ENCODE data around the gene HIRA. TPM values are rescaled to one million over a fixed set of nuclear protein-coding genes. Genes with fewer than 3 reads are reported as not detected.
"Not testable (repeated sequence)": the region's sequence is repeated elsewhere in the genome, so short reads cannot be mapped to it uniquely, and the experiment has no call there.

HIRA gene
- total RNA-seq, 2 donors from 2014 or later = 10.6 to 12.9 TPM

DNA sequence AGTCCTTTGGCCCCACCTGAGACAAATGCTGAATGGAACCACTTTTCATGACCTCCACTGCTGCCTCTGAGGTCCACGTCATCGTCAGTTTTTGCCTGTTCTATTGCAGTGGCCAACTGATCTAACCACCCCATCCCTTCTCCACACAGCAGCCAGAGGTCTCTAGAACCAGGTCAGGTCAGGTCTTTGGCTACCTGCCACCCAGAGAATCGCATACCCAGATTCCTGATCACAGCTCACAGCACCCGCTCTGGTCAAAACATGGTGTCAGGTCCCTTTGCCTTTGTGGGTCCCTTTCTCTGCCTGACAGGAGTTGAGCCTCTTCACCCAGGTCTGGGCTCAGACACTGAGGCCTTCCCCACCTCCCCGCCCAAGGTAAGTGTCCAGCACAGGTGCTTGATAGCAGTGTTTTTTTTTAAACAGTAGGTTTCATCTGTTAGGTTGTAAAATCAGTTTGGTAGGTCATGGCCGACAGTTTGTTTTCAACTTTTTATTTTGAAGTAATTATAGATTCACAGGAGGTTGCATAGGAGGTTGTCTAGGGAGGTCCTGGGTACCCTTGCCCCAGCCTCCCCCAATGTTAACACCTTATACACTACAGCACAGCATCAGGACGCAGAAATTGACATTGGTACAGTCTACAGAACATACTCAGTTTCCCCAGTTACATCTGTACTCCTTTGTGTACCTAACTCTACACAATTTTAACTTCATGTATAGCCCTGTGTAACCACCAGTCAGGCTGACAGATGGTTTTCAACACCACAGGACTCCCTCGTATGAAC, 9.1 kb upstream of the HIRA start:
- H3K9me3 ChIP-seq = no peaks in the 10 kb centered on the region
- WGBS, 2 donors = 68 to 79% methylated on average over 7 to 8 of the region's 8 CpGs
- intact Hi-C loops (cut with DNase I) = no loop called here
- peaks cover 14% of the 10 kb centered on the region for H3K4me1 ChIP-seq
- ATAC-seq = peak; percentile 35
- TF ChIP-seq, protein P1, sequence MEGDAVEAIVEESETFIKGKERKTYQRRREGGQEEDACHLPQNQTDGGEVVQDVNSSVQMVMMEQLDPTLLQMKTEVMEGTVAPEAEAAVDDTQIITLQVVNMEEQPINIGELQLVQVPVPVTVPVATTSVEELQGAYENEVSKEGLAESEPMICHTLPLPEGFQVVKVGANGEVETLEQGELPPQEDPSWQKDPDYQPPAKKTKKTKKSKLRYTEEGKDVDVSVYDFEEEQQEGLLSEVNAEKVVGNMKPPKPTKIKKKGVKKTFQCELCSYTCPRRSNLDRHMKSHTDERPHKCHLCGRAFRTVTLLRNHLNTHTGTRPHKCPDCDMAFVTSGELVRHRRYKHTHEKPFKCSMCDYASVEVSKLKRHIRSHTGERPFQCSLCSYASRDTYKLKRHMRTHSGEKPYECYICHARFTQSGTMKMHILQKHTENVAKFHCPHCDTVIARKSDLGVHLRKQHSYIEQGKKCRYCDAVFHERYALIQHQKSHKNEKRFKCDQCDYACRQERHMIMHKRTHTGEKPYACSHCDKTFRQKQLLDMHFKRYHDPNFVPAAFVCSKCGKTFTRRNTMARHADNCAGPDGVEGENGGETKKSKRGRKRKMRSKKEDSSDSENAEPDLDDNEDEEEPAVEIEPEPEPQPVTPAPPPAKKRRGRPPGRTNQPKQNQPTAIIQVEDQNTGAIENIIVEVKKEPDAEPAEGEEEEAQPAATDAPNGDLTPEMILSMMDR (IDR thresholded peaks at IDR 0.05) = no peak
- no peak for TF ChIP-seq POLR2A (IDR thresholded peaks at IDR 0.05)
- H3K36me3 ChIP-seq (replicated peaks in 1 of 2; ENCODE audit: insufficient read depth in 1 of 2, low read depth in 2 of 2) = peaks cover 0 to 3% of the 10 kb centered on the region in 2 donors
- H3K4me3 ChIP-seq = no peak overlapping the region
- DNase-seq = no peak
- no peaks in the 10 kb centered on the region for H3K27me3 ChIP-seq
- no peak overlapping the region for H3K27ac ChIP-seq

DNA sequence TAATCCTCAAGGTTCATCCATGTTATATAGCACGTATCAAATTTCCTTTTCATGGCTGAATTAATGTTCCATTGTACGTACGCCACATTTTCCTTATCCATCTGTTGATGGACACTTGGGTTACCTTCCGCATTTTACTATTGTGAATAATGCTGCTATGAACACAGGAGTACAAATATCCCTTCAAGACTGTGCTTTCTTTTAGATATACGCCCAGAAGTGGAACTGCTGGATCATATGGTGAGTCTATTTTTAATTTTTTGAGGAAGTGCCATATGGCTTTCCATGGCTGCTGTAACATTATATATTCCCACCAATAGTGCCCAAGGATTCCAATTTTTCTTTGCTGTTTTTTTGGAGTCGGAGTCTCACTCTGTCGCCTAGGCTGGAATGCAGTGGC, 6.8 kb upstream of the HIRA start:
- 83 to 88% methylated on average over 7 of the region's 7 CpGs for WGBS, 2 donors
- Histone ChIP-seq H3K9me3 (no peaks in the 10 kb centered on the region), H3K4me3 (no peak overlapping the region), H3K4me1 (peaks cover 6% of the 10 kb centered on the region), H3K27me3 (no peaks in the 10 kb centered on the region), H3K27ac (no peak overlapping the region), H3K36me3 (replicated peaks in 1 of 2; ENCODE audit: insufficient read depth in 1 of 2, low read depth in 2 of 2) (peaks cover 0 to 5% of the 10 kb centered on the region in 2 donors)
- no peak for TF ChIP-seq POLR2A (IDR thresholded peaks at IDR 0.05)
- TF ChIP-seq, protein P1 (IDR thresholded peaks at IDR 0.05) = no peak
- intact Hi-C loops (cut with DNase I) = no loop called here
- no peak for DNase-seq
- no peak for ATAC-seq

DNA sequence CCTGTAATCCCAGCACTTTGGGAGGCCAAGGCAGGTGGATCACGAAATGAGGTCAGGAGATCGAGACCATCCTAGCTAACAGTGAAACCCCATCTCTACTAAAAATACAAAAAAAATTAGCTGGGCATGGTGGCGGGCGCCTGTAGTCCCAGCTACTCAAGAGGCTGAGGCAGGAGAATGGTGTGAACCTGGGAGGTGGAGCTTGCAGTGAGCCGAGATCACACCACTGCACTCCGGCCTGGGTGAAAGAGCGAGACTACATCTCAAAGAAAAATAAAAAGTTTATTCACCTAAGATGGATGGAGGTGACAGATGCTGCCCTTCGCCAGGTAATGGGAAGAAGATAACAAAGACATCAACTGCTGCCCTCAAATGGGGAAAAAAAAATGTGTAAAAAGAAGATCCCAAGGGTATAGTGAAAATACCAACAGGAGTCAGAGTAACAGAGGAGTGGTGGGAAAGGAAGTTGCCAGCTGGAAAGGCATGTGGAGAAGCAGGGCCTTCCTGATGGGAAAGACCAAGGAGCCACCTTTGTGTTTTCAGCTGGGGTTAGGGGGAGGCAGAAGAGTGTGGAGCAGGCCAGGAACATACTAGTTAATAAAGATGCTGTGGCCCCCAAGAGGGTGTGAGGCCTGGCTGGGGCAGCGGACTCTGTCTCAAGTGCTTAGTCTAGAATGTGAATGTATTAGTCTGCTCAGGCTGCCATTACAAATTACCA, 5.1 kb upstream of the HIRA start:
- H3K9me3 ChIP-seq; H3K36me3 ChIP-seq (replicated peaks in 1 of 2; ENCODE audit: insufficient read depth in 1 of 2, low read depth in 2 of 2); intact Hi-C loops (cut with DNase I); H3K4me3 ChIP-seq; DNase-seq; H3K4me1 ChIP-seq; ATAC-seq; H3K27me3 ChIP-seq; H3K27ac ChIP-seq: not testable (repeated sequence)
- 90 to 93% methylated on average over 9 of the region's 9 CpGs for WGBS, 2 donors

DNA sequence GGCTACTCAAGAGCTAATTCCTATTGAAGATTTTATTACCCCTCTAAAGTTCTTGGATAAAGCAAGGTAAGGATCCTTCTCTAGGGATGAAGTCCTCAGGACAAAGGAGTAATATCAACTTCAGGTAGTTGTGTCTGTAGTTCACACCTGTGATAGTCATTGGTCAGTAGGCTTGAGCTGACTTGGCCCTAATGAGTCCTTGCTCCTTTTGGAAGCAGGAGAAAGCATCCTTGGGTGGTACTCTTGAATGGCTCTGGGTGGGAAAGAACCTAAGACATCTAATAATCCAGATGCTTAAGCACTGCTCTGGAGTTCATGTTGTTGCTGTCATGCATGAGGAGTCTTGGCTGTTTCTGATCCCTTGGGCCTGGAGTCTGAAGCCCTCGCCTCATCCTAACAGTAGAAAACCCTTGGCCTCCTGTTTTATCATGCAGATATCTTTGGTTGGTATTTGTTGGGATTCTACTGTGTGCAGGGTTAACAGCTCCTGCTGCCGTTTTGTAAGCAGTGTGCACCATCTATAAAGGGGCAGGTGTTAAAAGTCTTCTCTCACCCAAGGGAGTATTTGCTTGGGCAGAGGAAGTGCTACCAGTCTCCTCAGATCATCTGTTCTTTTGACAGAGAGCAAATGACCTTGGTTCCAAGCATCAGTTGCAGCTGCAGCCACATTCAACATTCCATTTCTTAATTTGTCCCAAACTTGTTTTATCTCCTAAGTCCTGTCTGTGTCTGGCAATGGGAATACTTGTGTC, 3.5 kb upstream of the HIRA start:
- no peak for TF ChIP-seq POLR2A (IDR thresholded peaks at IDR 0.05)
- TF ChIP-seq, protein P1 (IDR thresholded peaks at IDR 0.05) = no peak
- ATAC-seq (no peak), DNase-seq (no peak)
- no peak overlapping the region for H3K4me3 ChIP-seq
- intact Hi-C loops (cut with DNase I) = no loop called here
- H3K9me3 ChIP-seq = no peaks in the 10 kb centered on the region
- peaks cover 0 to 5% of the 10 kb centered on the region in 2 donors for H3K36me3 ChIP-seq (replicated peaks in 1 of 2; ENCODE audit: insufficient read depth in 1 of 2, low read depth in 2 of 2)
- no peaks in the 10 kb centered on the region for H3K27me3 ChIP-seq
- WGBS, 2 donors = 66 to 70% methylated on average over 2 of the region's 2 CpGs
- peaks cover 19% of the 10 kb centered on the region for H3K4me1 ChIP-seq
- H3K27ac ChIP-seq = no peak overlapping the region

DNA sequence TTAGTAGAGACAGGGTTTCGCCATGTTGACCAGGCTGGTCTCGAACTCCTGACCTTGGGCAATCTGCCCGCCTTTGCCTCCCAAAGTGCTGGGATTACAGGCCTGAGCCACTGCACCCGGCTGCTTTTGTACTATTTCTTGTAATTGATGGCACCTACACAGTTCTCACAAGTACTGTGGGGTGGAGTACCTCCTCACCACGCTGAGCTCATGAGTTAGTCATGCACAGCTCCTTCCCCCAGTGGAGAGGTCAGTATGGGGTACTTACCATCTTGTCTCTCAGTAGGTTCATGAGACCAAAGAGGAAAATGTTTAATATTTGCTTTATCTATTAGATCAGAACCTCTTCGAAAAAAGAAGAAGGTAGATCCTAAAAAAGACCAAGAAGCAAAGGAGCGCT, 2.9 kb upstream of the HIRA start:
- TF ChIP-seq POLR2A (IDR thresholded peaks at IDR 0.05) = no peak
- TF ChIP-seq, protein P1 (IDR thresholded peaks at IDR 0.05) = no peak
- DNase-seq (no peak), ATAC-seq (no peak)
- intact Hi-C loops (cut with DNase I) = no loop called here
- H3K36me3 ChIP-seq (replicated peaks in 1 of 2; ENCODE audit: insufficient read depth in 1 of 2, low read depth in 2 of 2) = peaks cover 0 to 5% of the 10 kb centered on the region in 2 donors
- no peaks in the 10 kb centered on the region for H3K27me3 ChIP-seq
- no peak overlapping the region for H3K4me3 ChIP-seq
- no peaks in the 10 kb centered on the region for H3K9me3 ChIP-seq
- H3K4me1 ChIP-seq = peaks cover 25% of the 10 kb centered on the region
- no peak overlapping the region for H3K27ac ChIP-seq
- WGBS, 2 donors = 80 to 92% methylated on average over 7 of the region's 7 CpGs
